MM.1S (cell line): ENCODE measurements around the gene EDN3.

Source experiments
- DNase-seq: peaks from one replicate; pipeline ENCODE4 v3.0.0-alpha.2; 2015
- H2AFZ ChIP-seq: fragments of 300-600 bp; sonication (generic); 2 replicates; pipeline ENCODE4 v1.6.0; 2016; ENCODE audit warnings: antibody characterized with exemption, low read length
- H3F3A ChIP-seq: fragments of 300-600 bp; sonication (generic); 2 replicates; pipeline ENCODE4 v1.6.1; 2016; ENCODE audit warnings: mild to moderate bottlenecking, antibody characterized with exemption, low read length, moderate library complexity, mixed read lengths; ENCODE audit not compliant: insufficient read depth
- H3K27ac ChIP-seq: fragments of 300-600 bp; sonication (generic); 2 replicates; pipeline ENCODE4 v1.5.1; 2016; ENCODE audit warnings: mild to moderate bottlenecking, low read length
- H3K27me3 ChIP-seq: fragments of 300-600 bp; sonication (generic); replicated peaks from 2 replicates; pipeline ENCODE4 v1.6.0; 2016; ENCODE audit warnings: low read length; ENCODE audit not compliant: insufficient read depth
- H3K36me3 ChIP-seq: fragments of 300-600 bp; sonication (generic); replicated peaks from 2 replicates; pipeline ENCODE4 v1.6.1; 2016; ENCODE audit warnings: mild to moderate bottlenecking, low read length, mixed read lengths; ENCODE audit not compliant: insufficient read depth
- H3K4me1 ChIP-seq: fragments of 300-600 bp; sonication (generic); 2 replicates; pipeline ENCODE4 v1.6.1; 2016; ENCODE audit warnings: low read length, mixed read lengths
- H3K4me2 ChIP-seq: fragments of 300-600 bp; sonication (generic); 2 replicates; pipeline ENCODE4 v1.6.0; 2016; ENCODE audit warnings: low read depth, low read length
- H3K4me3 ChIP-seq: fragments of 300-600 bp; sonication (generic); 2 replicates; pipeline ENCODE4 v1.5.1; 2016; ENCODE audit warnings: low read length, mixed read lengths
- H3K79me2 ChIP-seq: fragments of 300-600 bp; sonication (generic); 2 replicates; pipeline ENCODE4 v1.6.1; 2016; ENCODE audit warnings: mixed run types, low read length, mixed read lengths
- H3K9ac ChIP-seq: fragments of 300-600 bp; sonication (generic); 2 replicates; pipeline ENCODE4 v1.6.1; 2016; ENCODE audit warnings: low read length, mixed read lengths
- H3K9me2 ChIP-seq: fragments of 300-600 bp; sonication (generic); replicated peaks from 2 replicates; pipeline ENCODE4 v1.6.1; 2016; ENCODE audit warnings: mild to moderate bottlenecking, low read length, mixed read lengths; ENCODE audit not compliant: insufficient read depth
- H3K9me3 ChIP-seq: fragments of 300-600 bp; sonication (generic); replicated peaks from 2 replicates; pipeline ENCODE4 v1.6.1; 2016; ENCODE audit warnings: mild to moderate bottlenecking, low read length, mixed read lengths; ENCODE audit not compliant: insufficient read depth
- H4K20me1 ChIP-seq: fragments of 300-600 bp; sonication (generic); 2 replicates; pipeline ENCODE4 v1.6.1; 2016; ENCODE audit warnings: mild to moderate bottlenecking, low read length, moderate library complexity, mixed read lengths; ENCODE audit not compliant: insufficient read depth
- EZH2 ChIP-seq: fragments of 300-600 bp; sonication (generic); optimal IDR thresholded peaks from 2 replicates; pipeline ENCODE3; 2017; ENCODE audit warnings: low read depth, mild to moderate bottlenecking, antibody characterized with exemption, low read length, mixed read lengths
- EZH2phosphoT487 ChIP-seq: fragments of 300-600 bp; sonication (generic); IDR thresholded peaks from 2 replicates; pipeline ENCODE4 v1.6.1; 2018; ENCODE audit warnings: antibody characterized with exemption, low read length
- TF ChIP-seq, protein P1 (sequence below): fragments of 300-600 bp; sonication (generic); IDR thresholded peaks from 2 replicates; pipeline ENCODE4 v1.5.1; 2016; ENCODE audit warnings: antibody characterized with exemption, low read length, mixed read lengths

EDN3 gene

DNA sequence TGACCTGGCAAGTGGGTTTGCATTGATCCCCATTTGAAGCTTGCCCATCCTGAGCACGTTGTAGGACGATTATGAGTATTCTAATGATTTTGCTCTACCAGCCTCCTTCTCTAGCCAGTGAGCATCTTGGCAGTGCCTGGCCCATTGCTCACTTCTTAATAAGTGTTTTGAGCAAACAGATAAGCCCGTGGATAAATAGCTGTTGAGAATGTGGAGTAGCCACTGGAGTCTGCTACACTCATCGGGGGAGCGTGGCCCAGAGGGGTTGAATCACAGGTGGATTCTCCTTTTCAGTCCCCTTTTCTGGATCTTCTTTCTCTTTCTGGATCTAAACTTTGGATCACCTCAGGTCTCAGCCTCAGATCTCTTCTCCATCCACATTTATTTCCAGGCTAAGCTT, 15.9 kb upstream of the EDN3 start:
- no peaks in the 10 kb centered on the region for H3F3A ChIP-seq
- no peaks in the 10 kb centered on the region for H3K9me2 ChIP-seq
- no peaks in the 10 kb centered on the region for H3K4me1 ChIP-seq
- no peaks in the 10 kb centered on the region for H3K9me3 ChIP-seq
- H3K4me2 ChIP-seq, result no peak overlapping the region
- no peak overlapping the region for H3K4me3 ChIP-seq
- peaks cover 68% of the 10 kb centered on the region for H3K27me3 ChIP-seq
- no peaks in the 10 kb centered on the region for H3K79me2 ChIP-seq
- no peak overlapping the region for H2AFZ ChIP-seq
- no peak overlapping the region for H3K9ac ChIP-seq
- no peak for TF ChIP-seq EZH2phosphoT487
- TF ChIP-seq EZH2, result no peak
- H4K20me1 ChIP-seq, result no peaks in the 10 kb centered on the region
- no peak overlapping the region for H3K27ac ChIP-seq
- no peaks in the 10 kb centered on the region for H3K36me3 ChIP-seq
- no peak for DNase-seq

DNA sequence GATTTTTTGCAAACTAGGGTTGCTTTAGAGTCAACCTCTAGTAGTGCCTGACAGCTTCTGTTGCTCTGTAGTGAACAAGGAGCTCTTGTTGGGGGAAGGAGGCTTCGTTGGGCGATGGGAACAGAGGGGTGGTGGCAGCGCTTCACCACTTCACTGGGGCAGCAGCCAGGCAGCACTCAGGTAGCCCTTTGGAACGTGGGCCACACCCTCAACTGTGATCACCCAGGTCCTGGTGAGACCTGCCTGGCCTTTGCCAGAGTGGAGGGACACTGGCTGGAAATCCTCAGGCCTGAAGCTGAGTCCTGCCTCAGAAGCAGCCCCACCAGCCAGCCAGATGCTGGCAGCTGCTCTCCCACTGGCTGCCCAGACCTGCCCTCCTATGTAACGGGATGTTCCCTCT, 10.4 kb upstream of the EDN3 start:
- no peak overlapping the region for H3K4me2 ChIP-seq
- H3K4me1 ChIP-seq, result no peaks in the 10 kb centered on the region
- H3K9me2 ChIP-seq, result no peaks in the 10 kb centered on the region
- TF ChIP-seq EZH2phosphoT487, result no peak
- no peak for TF ChIP-seq EZH2
- TF ChIP-seq, protein P1, sequence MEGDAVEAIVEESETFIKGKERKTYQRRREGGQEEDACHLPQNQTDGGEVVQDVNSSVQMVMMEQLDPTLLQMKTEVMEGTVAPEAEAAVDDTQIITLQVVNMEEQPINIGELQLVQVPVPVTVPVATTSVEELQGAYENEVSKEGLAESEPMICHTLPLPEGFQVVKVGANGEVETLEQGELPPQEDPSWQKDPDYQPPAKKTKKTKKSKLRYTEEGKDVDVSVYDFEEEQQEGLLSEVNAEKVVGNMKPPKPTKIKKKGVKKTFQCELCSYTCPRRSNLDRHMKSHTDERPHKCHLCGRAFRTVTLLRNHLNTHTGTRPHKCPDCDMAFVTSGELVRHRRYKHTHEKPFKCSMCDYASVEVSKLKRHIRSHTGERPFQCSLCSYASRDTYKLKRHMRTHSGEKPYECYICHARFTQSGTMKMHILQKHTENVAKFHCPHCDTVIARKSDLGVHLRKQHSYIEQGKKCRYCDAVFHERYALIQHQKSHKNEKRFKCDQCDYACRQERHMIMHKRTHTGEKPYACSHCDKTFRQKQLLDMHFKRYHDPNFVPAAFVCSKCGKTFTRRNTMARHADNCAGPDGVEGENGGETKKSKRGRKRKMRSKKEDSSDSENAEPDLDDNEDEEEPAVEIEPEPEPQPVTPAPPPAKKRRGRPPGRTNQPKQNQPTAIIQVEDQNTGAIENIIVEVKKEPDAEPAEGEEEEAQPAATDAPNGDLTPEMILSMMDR, result no peak
- H3K27ac ChIP-seq, result no peak overlapping the region
- no peaks in the 10 kb centered on the region for H4K20me1 ChIP-seq
- no peak for DNase-seq
- H3K9me3 ChIP-seq, result no peaks in the 10 kb centered on the region
- no peak overlapping the region for H2AFZ ChIP-seq
- peaks cover 75% of the 10 kb centered on the region for H3K27me3 ChIP-seq
- H3F3A ChIP-seq, result no peaks in the 10 kb centered on the region
- no peaks in the 10 kb centered on the region for H3K79me2 ChIP-seq
- H3K36me3 ChIP-seq, result no peaks in the 10 kb centered on the region
- H3K9ac ChIP-seq, result no peak overlapping the region
- H3K4me3 ChIP-seq, result no peak overlapping the region

DNA sequence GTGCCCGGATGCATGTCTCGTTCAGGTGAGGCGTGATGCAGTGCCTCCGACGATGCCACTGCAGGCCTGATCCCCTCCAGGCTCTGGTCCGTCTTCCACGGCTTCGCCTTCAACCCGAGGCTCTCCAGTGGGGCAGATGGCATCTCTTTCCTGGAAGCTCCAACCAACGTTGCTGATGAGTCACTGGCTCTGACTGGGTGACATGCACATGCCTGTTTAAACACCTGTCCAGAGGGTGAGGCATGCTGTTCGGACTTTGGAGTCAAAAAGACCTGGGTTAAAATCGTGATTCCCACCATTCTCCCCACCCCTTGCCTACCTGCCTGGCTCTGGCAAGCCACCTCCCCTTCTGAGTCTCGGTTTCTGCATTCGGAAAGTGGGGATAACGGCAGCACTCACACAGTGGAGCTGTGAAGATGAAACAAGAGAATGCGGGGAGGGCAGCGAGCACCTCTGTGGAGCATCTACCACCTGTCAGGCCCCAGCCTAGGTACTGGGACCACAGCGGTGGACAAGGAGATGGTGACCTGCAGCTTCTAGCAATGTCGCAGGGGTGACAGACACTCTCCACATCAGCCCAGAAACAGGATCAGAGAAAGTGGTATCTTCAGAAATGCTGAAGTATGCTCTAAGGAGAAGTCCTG, 8.5 kb upstream of the EDN3 start:
- TF ChIP-seq EZH2phosphoT487 (no peak), EZH2 (no peak)
- no peak overlapping the region for H3K9ac ChIP-seq
- no peak overlapping the region for H3K4me3 ChIP-seq
- H3K36me3 ChIP-seq, result no peaks in the 10 kb centered on the region
- no peak for DNase-seq
- no peak overlapping the region for H3K4me2 ChIP-seq
- H3K9me3 ChIP-seq, result no peaks in the 10 kb centered on the region
- H3K9me2 ChIP-seq, result no peaks in the 10 kb centered on the region
- no peak overlapping the region for H2AFZ ChIP-seq
- H3K79me2 ChIP-seq, result no peaks in the 10 kb centered on the region
- H3K27me3 ChIP-seq, result peaks cover 86% of the 10 kb centered on the region
- H3K27ac ChIP-seq, result no peak overlapping the region
- no peaks in the 10 kb centered on the region for H3F3A ChIP-seq
- no peaks in the 10 kb centered on the region for H3K4me1 ChIP-seq
- no peaks in the 10 kb centered on the region for H4K20me1 ChIP-seq

DNA sequence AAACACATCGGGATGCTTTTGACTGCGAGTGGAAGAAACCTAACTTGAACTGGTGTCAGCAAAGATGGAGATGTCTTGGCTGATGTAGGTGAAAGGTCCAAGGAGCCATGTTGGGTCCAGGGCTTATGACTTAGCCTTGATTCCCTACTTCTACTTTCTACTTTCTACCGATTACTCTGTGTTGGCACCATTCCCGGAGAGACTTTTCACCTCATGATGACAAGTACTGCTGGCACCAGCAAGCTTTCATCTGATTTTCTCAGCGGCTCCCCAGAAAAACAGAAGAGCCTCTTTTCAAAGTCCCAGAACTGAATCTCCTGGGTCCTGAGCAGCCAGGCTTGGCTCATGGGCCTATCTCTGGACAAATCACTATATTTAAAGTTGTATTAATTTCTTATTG, 4.9 kb upstream of the EDN3 start:
- Histone ChIP-seq H3K79me2 (no peaks in the 10 kb centered on the region), H3K9me3 (no peaks in the 10 kb centered on the region), H3K4me2 (no peak overlapping the region), H3K27me3 (peaks cover 97% of the 10 kb centered on the region), H3F3A (no peaks in the 10 kb centered on the region), H4K20me1 (no peaks in the 10 kb centered on the region), H3K27ac (no peak overlapping the region), H3K9me2 (no peaks in the 10 kb centered on the region), H2AFZ (no peak overlapping the region), H3K4me1 (no peaks in the 10 kb centered on the region), H3K4me3 (no peak overlapping the region), H3K36me3 (no peaks in the 10 kb centered on the region), H3K9ac (no peak overlapping the region)
- TF ChIP-seq, protein P1, result no peak
- TF ChIP-seq EZH2phosphoT487, result no peak
- no peak for TF ChIP-seq EZH2
- DNase-seq, result no peak
